Mesenchymal stem cell (in vitro differentiated cells and primary cell): Measurements from ENCODE around the gene ADCY5.

ENCODE experiments used
- DNase-seq: peaks from one replicate; pipeline ENCODE4 v3.0.0-alpha.2; 2013
- H2AFZ ChIP-seq: one replicate; pipeline ENCODE4 v1.6.1; 2013; ENCODE audit warnings: low read depth, mild to moderate bottlenecking, control low read depth, inconsistent platforms, low read length, moderate library complexity
- H2AK5ac ChIP-seq: 2 replicates; pipeline ENCODE4 v1.6.1; 2013; ENCODE audit warnings: low read length, moderate library complexity, mild to moderate bottlenecking, inconsistent platforms; ENCODE audit not compliant: severe bottlenecking
- H2BK120ac ChIP-seq: one replicate; pipeline ENCODE4 v1.6.1; 2013; ENCODE audit warnings: low read depth, mild to moderate bottlenecking, inconsistent platforms, low read length, moderate library complexity
- H2BK12ac ChIP-seq, 2 experiments: one replicate each; pipeline ENCODE4 v1.6.1; 2013; ENCODE audit warnings: inconsistent platforms in 2 of 2, low read length in 2 of 2, mild to moderate bottlenecking in 2 of 2, moderate library complexity in 2 of 2, control low read depth in 1 of 2
- H2BK15ac ChIP-seq: one replicate; pipeline ENCODE4 v1.6.1; 2013; ENCODE audit warnings: mild to moderate bottlenecking, low read depth, inconsistent platforms; ENCODE audit not compliant: poor library complexity, severe bottlenecking
- H2BK5ac ChIP-seq: 2 replicates; pipeline ENCODE4 v1.6.1; 2013; ENCODE audit warnings: low read depth, mild to moderate bottlenecking, low read length, control low read depth, inconsistent platforms; ENCODE audit not compliant: poor library complexity, severe bottlenecking
- H3K14ac ChIP-seq, 2 experiments: one replicate each; pipeline ENCODE4 v1.6.1; 2013; ENCODE audit warnings: inconsistent platforms in 2 of 2, low read length in 2 of 2, control low read depth in 1 of 2, mild to moderate bottlenecking in 1 of 2, moderate library complexity in 1 of 2
- H3K18ac ChIP-seq, 2 experiments: one replicate each; pipeline ENCODE4 v1.6.1; 2013; ENCODE audit warnings: inconsistent platforms in 2 of 2, low read length in 2 of 2, control low read depth in 1 of 2, low read depth in 1 of 2, mild to moderate bottlenecking in 1 of 2
- H3K23ac ChIP-seq, 2 experiments: one replicate each; pipeline ENCODE4 v1.6.1; 2013; ENCODE audit warnings: inconsistent platforms in 2 of 2, low read length in 2 of 2, mild to moderate bottlenecking in 2 of 2, moderate library complexity in 2 of 2, control low read depth in 1 of 2
- H3K27ac ChIP-seq: 2 replicates; pipeline ENCODE4 v1.5.1; 2013; ENCODE audit warnings: mild to moderate bottlenecking, moderate library complexity, low read length, control low read depth, inconsistent platforms; ENCODE audit not compliant: poor library complexity, severe bottlenecking
- H3K27me3 ChIP-seq, 2 experiments: 2 replicates each; pipeline versions ENCODE4 v1.6.1 to v1.7.0; 2013; ENCODE audit warnings: low read length in 2 of 2, mild to moderate bottlenecking in 2 of 2, moderate library complexity in 2 of 2, control low read depth in 1 of 2, inconsistent platforms in 1 of 2; ENCODE audit not compliant: control insufficient read depth in 1 of 2, insufficient read depth in 1 of 2
- H3K36me3 ChIP-seq, 2 experiments: 2 replicates each; pipeline versions ENCODE4 v1.6.1 to v1.7.0; 2013; ENCODE audit warnings: low read length in 2 of 2, control low read depth in 1 of 2, inconsistent platforms in 1 of 2, low read depth in 1 of 2, mild to moderate bottlenecking in 1 of 2; ENCODE audit not compliant: insufficient read depth in 2 of 2, control insufficient read depth in 1 of 2
- H3K4ac ChIP-seq, 2 experiments: one replicate each; pipeline ENCODE4 v1.6.1; 2013; ENCODE audit warnings: inconsistent platforms in 2 of 2, low read length in 2 of 2, mild to moderate bottlenecking in 2 of 2, moderate library complexity in 2 of 2, control low read depth in 1 of 2, low read depth in 1 of 2
- H3K4me1 ChIP-seq: 2 replicates; pipeline ENCODE4 v1.6.1; 2013; ENCODE audit warnings: low read depth, low read length, control low read depth; ENCODE audit not compliant: control insufficient read depth, insufficient read depth
- H3K4me2 ChIP-seq: 2 replicates; pipeline ENCODE4 v1.6.1; 2013; ENCODE audit warnings: low read length, mild to moderate bottlenecking, inconsistent platforms; ENCODE audit not compliant: poor library complexity, severe bottlenecking
- H3K4me3 ChIP-seq, 2 experiments: 2 replicates each; pipeline versions ENCODE4 v1.5.1 to v1.7.0; 2013; ENCODE audit warnings: low read length in 2 of 2, mild to moderate bottlenecking in 2 of 2, control low read depth in 1 of 2, low read depth in 1 of 2; ENCODE audit not compliant: insufficient read depth in 1 of 2
- H3K79me1 ChIP-seq: replicated peaks from 2 replicates; pipeline ENCODE4 v1.6.1; 2013; ENCODE audit warnings: mild to moderate bottlenecking, control low read depth, low read length, inconsistent platforms; ENCODE audit not compliant: poor library complexity, severe bottlenecking
- H3K9ac ChIP-seq: 2 replicates; pipeline ENCODE4 v1.7.0; 2013; ENCODE audit warnings: mild to moderate bottlenecking, low read length, moderate library complexity
- H3K9me3 ChIP-seq: 2 replicates; pipeline ENCODE4 v1.7.0; 2013; ENCODE audit warnings: mild to moderate bottlenecking, low read length; ENCODE audit not compliant: control insufficient read depth
- H4K8ac ChIP-seq: one replicate; pipeline ENCODE4 v1.6.1; 2013; ENCODE audit warnings: inconsistent platforms, mild to moderate bottlenecking, low read length, moderate library complexity
- H4K91ac ChIP-seq: one replicate; pipeline ENCODE4 v1.6.1; 2013; ENCODE audit warnings: mild to moderate bottlenecking, low read length, inconsistent platforms
- WGBS: methylation state at CpG from one replicate; pipeline ENCODE4 v1.1.7; 2013; ENCODE audit warnings: mixed read lengths; 5-methylcytosine and 5-hydroxymethylcytosine counted together

Gene ADCY5

GRCh38 chr3:123341871-123342630, 106.8 kb downstream of the ADCY5 start:
- Histone ChIP-seq H4K91ac (no peak overlapping the region), H3K4me2 (no peak overlapping the region), H3K14ac (no peak overlapping the region), H3K18ac (no peak overlapping the region), H2AFZ (no peak overlapping the region), H4K8ac (no peak overlapping the region), H3K27me3 (peaks cover 75 to 81% of the 10 kb centered on the region in 2 experiments), H3K27ac (no peak overlapping the region), H3K4me3 (no peak overlapping the region), H2BK120ac (no peak overlapping the region), H3K4ac (no peak overlapping the region), H3K9me3 (peaks cover 5% of the 10 kb centered on the region), H3K36me3 (no peaks in the 10 kb centered on the region), H3K79me1 (no peaks in the 10 kb centered on the region), H2BK5ac (no peak overlapping the region), H3K4me1 (peaks cover 18% of the 10 kb centered on the region), H3K9ac (no peak overlapping the region), H2BK15ac (no peak overlapping the region), H3K23ac (peak overlapping the region in 1 of 2 experiments; percentile 28), H2BK12ac (no peak overlapping the region), H2AK5ac (no peak overlapping the region)
- DNase-seq, result no peak
- WGBS, result 87% methylated on average over 16 of the region's 16 CpGs

- no peak overlapping the region for H4K91ac ChIP-seq
- 89% methylated on average over 4 of the region's 4 CpGs for WGBS
Measured at GRCh38 chr3:123340336-123340735, 108.6 kb downstream of the ADCY5 start.

GRCh38 chr3:123339302-123339701, 109.6 kb downstream of the ADCY5 start:
- no peak overlapping the region for H2BK120ac ChIP-seq
- 100% methylated on average over 1 of the region's 3 CpGs for WGBS
- no peak for DNase-seq

More at GRCh38 chr3:123340336-123340735, 108.6 kb downstream of the ADCY5 start:
- Histone ChIP-seq H3K27me3 (peaks cover 73 to 75% of the 10 kb centered on the region in 2 experiments), H3K79me1 (no peaks in the 10 kb centered on the region), H3K4ac (no peak overlapping the region), H3K9ac (no peak overlapping the region), H3K14ac (no peak overlapping the region), H2BK5ac (no peak overlapping the region), H2BK12ac (no peak overlapping the region), H3K18ac (no peak overlapping the region), H4K8ac (no peak overlapping the region), H2AK5ac (no peak overlapping the region), H3K36me3 (no peaks in the 10 kb centered on the region), H3K4me2 (no peak overlapping the region), H3K4me1 (peaks cover 18% of the 10 kb centered on the region), H2AFZ (no peak overlapping the region), H3K9me3 (peaks cover 5% of the 10 kb centered on the region), H3K4me3 (no peak overlapping the region), H3K23ac (no peak overlapping the region), H2BK15ac (no peak overlapping the region), H2BK120ac (no peak overlapping the region), H3K27ac (no peak overlapping the region)
- no peak for DNase-seq

GRCh38 chr3:123338620-123339061, 110.2 kb downstream of the ADCY5 start:
- no peak overlapping the region for H3K18ac ChIP-seq
- no peak overlapping the region for H2BK5ac ChIP-seq
- no peak overlapping the region for H4K8ac ChIP-seq
- no peak overlapping the region for H2BK12ac ChIP-seq
- 53% methylated on average over 5 of the region's 5 CpGs for WGBS
- H2BK120ac ChIP-seq, result no peak overlapping the region
- H3K9me3 ChIP-seq, result peaks cover 5% of the 10 kb centered on the region
- no peak overlapping the region for H3K4ac ChIP-seq
- no peak for DNase-seq
- no peaks in the 10 kb centered on the region for H3K36me3 ChIP-seq
- no peak overlapping the region for H3K4me3 ChIP-seq
- no peak overlapping the region for H3K14ac ChIP-seq
- no peak overlapping the region for H3K4me2 ChIP-seq
- H3K79me1 ChIP-seq, result no peaks in the 10 kb centered on the region
- H3K4me1 ChIP-seq, result peaks cover 4% of the 10 kb centered on the region
- peaks cover 77 to 83% of the 10 kb centered on the region in 2 experiments for H3K27me3 ChIP-seq
- H4K91ac ChIP-seq, result no peak overlapping the region
- no peak overlapping the region for H2BK15ac ChIP-seq
- H2AK5ac ChIP-seq, result no peak overlapping the region
- H3K23ac ChIP-seq, result no peak overlapping the region
- no peak overlapping the region for H3K27ac ChIP-seq
- no peak overlapping the region for H3K9ac ChIP-seq
- H2AFZ ChIP-seq, result no peak overlapping the region

More at GRCh38 chr3:123339302-123339701, 109.6 kb downstream of the ADCY5 start:
- Histone ChIP-seq H3K18ac (no peak overlapping the region), H2AFZ (no peak overlapping the region), H3K23ac (no peak overlapping the region), H3K27ac (no peak overlapping the region), H3K4me3 (no peak overlapping the region), H4K91ac (no peak overlapping the region), H2BK15ac (no peak overlapping the region), H4K8ac (no peak overlapping the region), H3K4ac (no peak overlapping the region), H3K9ac (no peak overlapping the region), H2BK12ac (no peak overlapping the region), H2BK5ac (no peak overlapping the region), H2AK5ac (no peak overlapping the region), H3K36me3 (no peaks in the 10 kb centered on the region), H3K79me1 (no peaks in the 10 kb centered on the region), H3K4me1 (peaks cover 8% of the 10 kb centered on the region), H3K27me3 (peaks cover 75 to 79% of the 10 kb centered on the region in 2 experiments), H3K14ac (no peak overlapping the region), H3K9me3 (peaks cover 5% of the 10 kb centered on the region), H3K4me2 (no peak overlapping the region)
